Measurements from ENCODE around the gene B9D1. TPM values are rescaled to one million over a fixed set of nuclear protein-coding genes. Genes with fewer than 3 reads are reported as not detected.

B9D1 gene
- total RNA-seq, 1 donor from 2014 or later: 9.2 TPM

DNA sequence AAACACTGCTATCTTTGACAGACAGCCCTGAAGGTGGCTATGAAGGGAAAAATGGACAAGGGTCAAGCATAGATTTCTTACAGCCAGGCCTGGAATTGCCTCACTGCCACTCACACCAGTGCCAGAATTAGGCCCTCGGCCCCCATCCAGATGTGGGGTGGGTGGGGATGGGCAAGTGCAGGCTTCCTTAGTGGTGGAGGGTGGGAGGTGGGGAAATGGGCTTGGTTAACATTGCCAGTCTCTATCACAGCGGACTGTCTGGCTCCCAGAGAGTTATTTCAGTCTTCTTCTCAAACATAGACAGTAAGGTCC is 24.9 kb downstream of the B9D1 start:
- DNase-seq: no peak

DNA sequence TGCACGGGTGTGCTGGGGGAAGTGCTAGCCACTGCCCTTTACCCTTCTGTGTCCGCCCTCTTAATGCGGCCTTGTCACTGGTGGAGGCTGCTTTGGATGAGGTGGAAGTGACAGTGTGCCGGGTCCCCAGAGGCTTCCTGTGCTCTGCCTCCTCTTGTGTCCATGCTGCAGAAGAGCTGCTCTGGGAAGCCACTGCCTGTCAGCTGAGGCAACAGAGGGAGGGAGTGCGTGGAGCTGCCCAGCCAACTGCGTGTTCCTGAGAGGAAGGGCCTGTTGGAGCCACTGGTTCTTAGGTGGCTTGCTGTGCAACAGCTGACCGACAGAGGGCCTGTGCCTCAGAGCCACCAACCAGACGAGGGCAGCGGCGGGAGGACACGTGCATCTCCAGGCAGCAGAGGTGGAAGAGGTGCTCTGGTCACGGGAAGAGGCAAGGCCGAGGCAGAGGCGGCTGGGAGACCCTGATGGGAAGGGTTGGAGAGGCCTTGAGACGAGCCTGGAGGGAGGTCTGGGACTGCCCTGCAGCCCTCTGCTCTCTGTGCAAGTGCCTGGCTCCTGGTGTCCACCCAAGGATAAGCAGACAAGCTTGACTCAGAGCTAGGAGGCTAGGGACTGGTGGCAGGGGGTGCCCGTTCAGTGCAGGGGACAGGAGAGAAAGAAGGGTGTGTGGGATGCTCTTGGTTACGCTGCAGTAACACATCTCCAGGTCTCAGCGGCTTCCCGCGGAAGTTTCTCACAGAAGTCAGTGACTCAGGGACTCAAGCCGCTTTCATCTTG is 25.4 kb downstream of the B9D1 start:
- DNase-seq: no peak

GRCh38 chr17:19335951-19336631 is 26.4 kb downstream of the B9D1 start:
- no peak for DNase-seq

DNA sequence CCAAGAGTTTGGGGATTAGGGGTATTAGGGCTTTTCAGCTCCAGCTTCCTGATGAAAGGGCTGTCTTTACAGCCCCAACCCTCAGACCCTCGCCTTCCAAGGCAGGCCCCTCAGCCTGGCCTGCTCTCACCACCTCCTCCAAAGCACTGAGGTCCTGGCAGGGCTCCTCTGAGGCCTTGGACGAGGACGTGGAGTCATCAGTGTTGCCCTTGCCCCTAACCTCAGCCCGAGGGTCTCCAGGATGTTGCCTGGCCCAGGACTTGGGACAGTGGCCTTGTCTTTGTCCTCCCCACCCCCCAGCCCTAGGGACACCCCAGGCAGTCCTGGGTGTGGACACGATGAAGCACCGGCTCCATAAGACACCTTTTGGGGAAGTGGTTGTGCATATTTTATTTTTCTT is 28.2 kb downstream of the B9D1 start:
- no peak for DNase-seq

DNA sequence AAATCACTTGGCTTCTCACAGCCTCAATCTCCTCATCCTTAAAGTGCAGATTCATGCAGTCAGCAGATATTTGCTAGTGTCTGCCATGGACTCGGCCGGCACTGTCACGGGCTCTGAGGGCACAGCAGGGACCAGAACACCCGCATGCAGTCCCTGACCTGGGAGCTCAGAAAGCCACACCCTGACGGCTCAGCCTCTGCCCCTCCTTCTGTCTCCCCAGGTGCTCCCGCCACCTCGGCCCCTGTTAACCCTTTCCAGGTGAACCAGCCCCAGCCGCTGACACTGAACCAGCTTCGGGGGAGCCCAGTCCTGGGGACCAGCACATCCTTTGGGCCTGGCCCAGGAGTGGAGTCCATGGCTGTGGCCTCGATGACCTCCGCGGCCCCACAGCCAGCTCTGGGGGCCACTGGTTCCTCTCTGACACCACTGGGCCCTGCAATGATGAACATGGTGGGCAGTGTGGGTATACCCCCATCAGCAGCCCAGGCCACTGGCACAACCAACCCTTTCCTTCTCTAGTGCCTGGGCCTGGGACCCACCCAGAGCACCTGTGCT is 28.7 kb downstream of the B9D1 start:
- no peak for DNase-seq

GRCh38 chr17:19333132-19333440 is 29.4 kb downstream of the B9D1 start:
- DNase-seq: no peak

DNA sequence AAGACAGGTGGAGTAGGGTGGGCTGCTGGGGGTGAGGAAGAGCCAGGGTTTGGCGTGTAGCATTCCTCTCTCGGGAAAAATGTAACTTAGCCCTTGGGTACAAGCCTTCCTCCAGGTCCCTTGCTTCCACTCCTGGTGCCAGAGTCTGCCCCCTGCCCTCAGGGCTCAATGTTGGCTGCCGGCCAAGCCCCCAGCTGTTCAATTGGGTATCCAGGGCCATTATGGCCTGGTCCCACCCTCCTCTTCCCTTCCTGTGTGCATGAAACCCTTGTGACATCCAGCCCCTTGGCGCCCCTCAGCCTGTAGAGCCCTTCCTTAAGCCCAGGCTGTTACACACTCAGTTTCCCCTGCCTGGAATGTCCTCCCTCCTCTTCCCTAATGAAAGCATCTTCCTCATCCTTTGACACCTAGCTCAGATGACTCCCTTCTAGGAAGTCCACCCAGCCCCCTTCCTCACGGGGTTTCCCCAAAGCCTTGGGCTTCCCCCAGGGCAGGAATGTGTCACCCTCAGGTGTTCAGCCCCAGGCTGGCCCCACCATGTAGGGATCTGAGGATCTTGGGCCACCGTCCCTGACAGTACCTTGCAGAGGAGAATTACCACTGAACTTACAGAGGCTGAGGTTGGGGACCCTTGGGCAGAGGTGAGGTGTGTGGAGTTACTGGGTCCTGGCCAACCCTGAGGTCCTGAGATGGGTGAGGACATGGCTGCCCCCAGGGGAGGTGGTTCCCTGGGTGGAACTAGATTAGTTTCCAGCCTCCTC is 30.0 kb downstream of the B9D1 start:
- no peak for DNase-seq

DNA sequence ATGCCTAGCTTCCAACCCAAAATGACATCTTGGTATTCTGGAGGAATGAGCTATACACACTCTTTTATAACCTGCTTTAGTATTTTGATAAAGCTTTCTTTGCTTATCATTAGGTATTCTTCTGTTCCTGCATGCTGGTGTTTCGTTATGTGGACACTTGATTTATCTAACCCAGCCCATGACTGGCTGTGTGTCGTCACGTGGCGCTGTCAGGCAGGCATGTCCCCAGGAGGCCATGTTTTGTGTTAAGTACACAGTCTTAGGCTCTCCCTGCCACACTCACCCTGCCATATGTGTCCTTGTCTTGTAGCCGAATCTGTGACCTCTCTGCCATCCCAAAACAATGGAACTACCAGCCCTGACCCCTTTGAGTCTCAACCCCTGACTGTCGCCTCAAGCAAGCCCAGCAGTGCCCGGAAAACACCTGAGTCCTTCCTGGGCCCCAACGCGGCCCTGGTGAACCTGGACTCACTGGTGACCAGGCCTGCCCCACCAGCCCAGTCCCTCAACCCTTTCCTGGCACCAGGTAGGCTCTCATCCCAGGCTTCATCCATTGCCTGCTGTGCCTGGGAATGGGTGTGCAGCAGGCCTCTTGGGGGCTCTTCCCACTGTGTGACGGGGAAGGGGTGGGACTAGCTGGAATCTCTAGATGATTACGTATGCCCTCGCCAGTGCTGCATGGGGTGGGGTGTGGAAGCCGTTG is 30.8 kb downstream of the B9D1 start:
- no peak for DNase-seq

DNA sequence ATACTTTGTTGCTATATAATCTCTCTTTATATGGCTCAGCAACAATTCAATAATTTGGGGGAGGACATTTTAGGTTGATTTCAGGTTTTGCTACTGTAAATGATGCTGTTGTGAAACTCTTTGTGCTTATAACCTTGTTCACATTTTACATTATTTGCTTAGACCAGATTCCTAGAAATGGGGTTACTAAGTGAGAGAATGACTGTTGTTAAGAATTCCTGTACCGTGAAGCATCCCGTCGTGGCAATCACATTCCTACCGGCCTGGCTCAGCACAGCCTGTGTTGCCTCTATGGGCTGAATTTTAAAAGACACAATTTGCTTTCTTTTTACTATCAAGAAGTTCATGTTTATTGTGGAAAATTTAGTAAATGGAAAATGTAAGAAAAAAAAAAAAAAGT is 31.4 kb downstream of the B9D1 start:
- DNase-seq: no peak

GRCh38 chr17:19330271-19330670 is 32.3 kb downstream of the B9D1 start:
- no peak for DNase-seq

GRCh38 chr17:19329839-19330238 is 32.7 kb downstream of the B9D1 start:
- DNase-seq: no peak

DNA sequence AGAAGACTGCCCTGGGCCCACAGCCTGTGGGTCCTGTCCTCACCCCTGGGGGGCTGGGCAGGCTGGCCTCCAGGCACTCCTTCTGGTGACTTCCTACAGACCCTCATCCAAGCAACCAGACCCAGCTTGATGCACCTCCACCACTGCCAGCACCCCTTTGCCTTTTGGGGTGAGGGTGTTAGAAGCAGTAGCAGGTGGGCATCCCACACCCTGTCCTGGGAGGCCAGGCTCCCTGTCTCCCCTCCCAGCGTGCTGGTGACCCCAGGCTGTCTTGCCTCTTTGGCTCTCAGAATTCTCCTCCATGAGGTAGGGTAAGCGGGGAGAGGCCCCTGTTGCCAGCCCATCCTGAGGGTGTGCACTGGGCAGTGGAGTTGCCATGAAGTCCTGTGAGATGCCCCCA is 33.4 kb downstream of the B9D1 start:
- no peak for DNase-seq

- DNase-seq: no peak
Observed at GRCh38 chr17:19328441-19329061, 34.0 kb downstream of the B9D1 start.

DNA sequence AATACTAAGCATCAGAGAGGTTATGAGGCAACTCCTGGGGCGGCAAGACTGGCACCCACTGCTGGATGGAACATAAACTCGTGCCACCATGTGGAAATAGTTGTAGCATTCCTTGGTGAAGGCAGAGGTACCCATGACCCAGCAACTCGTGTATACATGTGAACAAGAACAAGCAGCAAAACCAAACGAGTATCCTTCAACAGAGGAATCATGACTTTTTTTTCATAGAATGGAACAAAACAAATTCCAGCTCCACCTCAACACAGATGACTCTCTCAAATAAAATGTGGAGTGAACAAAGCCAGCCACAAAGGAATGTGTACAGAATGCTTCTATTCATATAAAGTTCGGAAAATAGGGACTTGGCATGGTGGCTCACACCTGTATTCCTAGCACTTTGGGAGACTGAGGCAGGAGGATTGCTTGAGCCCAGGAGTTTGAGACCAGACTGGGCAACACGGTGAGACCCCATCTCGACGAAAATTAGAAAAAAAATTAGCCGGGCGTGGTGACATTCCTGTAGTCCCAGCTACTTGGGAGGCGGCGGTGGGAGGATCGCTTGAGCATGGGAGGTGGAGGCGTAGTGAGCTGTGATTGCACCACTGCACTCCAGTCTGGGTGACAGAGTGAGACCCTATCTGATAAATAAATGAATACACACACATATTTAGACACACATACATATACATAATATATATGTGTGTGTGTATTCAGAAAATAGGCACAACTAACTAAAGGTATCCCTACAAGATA is 35.3 kb downstream of the B9D1 start:
- no peak for DNase-seq

DNA sequence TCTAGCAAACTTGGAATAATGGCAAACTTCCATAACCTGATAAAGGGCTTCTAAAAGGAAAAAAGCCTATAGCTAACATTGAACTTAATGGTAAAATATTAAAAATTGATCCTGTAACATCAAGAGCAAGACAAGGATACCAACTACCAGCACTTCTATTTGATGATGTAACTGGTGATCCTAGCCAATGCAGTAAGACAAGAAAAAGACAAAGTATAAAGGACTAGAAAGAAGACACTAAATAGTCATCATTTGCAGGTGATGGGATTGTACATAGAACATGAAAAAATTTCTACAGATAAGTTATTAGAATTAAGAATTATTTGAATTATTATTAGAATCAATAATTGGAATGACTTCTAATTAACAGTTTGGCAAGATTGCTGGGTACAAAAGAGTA is 37.0 kb downstream of the B9D1 start:
- no peak for DNase-seq

- DNase-seq: no peak
Observed at GRCh38 chr17:19322861-19323260, 39.7 kb downstream of the B9D1 start.

DNA sequence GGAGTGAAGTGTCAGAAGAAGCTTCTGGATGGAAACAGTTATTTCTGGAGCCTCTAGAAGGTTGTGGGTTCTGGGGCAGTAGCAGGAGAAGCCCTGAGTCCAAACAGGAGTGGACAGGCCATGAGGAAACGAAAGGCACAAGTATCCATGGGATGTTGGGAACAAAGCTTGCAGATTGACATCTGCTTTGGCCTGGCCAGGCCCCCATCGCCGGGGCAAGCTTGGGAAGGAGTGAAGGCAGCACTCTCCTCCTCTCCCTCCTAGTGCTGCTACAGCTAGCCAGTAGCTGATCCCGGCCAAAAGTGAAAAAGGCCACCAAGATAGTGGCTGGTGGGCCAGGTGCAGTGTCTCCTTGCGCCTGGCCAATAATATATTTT is 40.4 kb downstream of the B9D1 start:
- no peak for DNase-seq

- no peak for DNase-seq
Observed at GRCh38 chr17:19321481-19322128, 40.9 kb downstream of the B9D1 start.

DNA sequence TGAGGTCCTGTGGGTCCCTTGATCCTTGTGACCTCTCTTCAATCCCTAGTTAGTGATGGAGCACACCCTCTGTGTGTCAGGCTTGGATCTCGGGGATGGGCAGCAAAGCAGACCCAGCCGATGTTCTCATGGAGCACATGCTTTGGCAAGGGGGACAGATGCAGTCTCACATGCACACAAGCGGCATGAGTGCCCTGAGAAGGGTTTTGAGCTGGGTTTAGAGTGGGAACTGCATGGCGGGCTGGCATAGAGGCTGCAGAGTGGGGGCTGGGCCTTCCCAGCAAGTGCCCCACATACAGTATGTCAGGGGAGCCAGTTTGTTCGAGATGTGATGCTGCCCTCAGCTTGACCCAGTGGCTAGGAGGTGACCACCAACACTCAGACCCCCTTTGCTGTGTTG is 41.6 kb downstream of the B9D1 start:
- no peak for DNase-seq

- no peak for DNase-seq
Observed at GRCh38 chr17:19319771-19320505, 42.6 kb downstream of the B9D1 start.
